ENCODE data around the gene SLC30A3.

The SLC30A3 gene

DNA sequence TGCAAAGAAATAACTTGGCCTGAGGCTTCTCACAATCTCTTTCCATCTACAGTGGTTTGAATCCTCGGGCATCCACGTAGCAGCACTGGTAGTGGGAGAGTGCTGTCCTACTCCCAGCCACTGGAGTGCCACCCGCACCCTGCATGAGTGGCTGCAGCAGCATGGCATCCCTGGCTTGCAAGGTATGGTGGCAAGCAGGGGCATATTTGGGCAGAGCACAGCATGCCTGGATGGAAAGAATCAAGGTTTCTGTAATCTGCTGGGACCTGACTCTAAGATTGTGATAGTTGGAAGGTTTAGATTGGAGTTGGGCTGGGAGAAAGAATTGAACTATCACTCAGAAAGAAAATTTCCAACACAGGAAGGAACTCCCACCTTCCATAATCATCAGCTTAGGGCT, 41.7 kb downstream of the SLC30A3 start:
- H3K27ac ChIP-seq: no peak overlapping the region
- TF ChIP-seq, protein P1, sequence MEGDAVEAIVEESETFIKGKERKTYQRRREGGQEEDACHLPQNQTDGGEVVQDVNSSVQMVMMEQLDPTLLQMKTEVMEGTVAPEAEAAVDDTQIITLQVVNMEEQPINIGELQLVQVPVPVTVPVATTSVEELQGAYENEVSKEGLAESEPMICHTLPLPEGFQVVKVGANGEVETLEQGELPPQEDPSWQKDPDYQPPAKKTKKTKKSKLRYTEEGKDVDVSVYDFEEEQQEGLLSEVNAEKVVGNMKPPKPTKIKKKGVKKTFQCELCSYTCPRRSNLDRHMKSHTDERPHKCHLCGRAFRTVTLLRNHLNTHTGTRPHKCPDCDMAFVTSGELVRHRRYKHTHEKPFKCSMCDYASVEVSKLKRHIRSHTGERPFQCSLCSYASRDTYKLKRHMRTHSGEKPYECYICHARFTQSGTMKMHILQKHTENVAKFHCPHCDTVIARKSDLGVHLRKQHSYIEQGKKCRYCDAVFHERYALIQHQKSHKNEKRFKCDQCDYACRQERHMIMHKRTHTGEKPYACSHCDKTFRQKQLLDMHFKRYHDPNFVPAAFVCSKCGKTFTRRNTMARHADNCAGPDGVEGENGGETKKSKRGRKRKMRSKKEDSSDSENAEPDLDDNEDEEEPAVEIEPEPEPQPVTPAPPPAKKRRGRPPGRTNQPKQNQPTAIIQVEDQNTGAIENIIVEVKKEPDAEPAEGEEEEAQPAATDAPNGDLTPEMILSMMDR (conservative IDR thresholded peaks at IDR 0.05): no peak

DNA sequence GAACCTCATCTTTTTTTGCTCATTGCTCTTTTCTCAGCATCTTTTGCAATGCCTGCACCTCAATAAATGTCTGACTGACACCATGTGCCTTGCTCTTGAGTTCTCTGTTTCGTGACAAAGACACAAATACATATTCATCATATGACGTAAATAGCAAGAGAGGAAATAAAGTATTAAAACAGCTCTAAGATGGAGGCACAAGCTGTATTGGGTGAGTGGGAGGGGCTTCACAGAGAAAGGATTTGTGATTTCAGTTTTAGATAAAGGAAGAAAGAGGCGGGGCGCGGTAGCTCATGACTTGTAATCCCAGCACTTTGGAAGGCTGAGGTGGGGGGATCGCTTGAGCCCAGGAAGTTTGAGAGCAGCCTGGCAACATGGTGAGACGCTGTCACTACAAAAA, 42.8 kb downstream of the SLC30A3 start:
- H3K27ac ChIP-seq: no peak overlapping the region; the same call in 1 of the 2 replicates
- TF ChIP-seq, protein P1 (conservative IDR thresholded peaks at IDR 0.05): no peak

DNA sequence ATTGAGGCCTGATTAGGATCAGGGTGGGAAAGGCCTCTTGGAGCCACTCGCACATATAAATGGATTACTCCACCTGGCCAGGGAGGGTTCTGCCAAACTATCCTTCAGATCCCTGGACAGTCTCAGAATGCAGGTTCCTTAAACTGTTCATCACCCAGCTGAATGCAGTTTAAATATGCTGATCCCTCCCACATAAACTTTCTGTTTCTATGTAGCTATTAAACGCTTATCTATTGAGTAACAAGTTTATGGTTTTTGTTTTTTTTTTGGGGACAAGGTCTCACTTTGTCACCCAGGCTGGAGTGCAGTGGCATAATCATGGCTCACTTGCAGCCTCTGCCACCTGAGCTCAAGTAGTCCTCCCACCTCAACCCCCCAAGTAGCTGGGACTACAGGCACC, 43.8 kb downstream of the SLC30A3 start:
- peak overlapping the region; percentile 85; the same call in 1 of the 2 replicates for H3K27ac ChIP-seq
- TF ChIP-seq, protein P1 (conservative IDR thresholded peaks at IDR 0.05): no peak

DNA sequence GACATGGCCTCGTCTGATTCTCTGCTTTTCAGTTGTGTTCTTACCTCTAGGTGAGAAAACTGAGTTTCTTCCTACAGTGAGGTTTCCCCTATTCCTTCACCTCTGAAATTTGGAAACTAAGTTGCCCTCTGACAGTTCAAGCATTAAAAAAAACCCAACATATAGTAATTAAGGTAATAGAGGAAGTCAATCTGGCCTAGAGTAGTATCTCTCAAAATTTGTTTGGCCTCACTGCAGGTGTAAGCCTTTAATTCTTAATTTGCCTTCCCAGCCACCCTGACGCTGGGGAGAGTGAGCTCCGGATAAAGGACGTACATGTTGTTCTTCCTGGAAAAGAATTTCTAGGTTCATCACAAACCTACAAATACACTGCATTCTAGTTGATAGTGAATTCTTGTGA, 44.2 kb downstream of the SLC30A3 start:
- peak overlapping the region; percentile 85 for H3K27ac ChIP-seq

DNA sequence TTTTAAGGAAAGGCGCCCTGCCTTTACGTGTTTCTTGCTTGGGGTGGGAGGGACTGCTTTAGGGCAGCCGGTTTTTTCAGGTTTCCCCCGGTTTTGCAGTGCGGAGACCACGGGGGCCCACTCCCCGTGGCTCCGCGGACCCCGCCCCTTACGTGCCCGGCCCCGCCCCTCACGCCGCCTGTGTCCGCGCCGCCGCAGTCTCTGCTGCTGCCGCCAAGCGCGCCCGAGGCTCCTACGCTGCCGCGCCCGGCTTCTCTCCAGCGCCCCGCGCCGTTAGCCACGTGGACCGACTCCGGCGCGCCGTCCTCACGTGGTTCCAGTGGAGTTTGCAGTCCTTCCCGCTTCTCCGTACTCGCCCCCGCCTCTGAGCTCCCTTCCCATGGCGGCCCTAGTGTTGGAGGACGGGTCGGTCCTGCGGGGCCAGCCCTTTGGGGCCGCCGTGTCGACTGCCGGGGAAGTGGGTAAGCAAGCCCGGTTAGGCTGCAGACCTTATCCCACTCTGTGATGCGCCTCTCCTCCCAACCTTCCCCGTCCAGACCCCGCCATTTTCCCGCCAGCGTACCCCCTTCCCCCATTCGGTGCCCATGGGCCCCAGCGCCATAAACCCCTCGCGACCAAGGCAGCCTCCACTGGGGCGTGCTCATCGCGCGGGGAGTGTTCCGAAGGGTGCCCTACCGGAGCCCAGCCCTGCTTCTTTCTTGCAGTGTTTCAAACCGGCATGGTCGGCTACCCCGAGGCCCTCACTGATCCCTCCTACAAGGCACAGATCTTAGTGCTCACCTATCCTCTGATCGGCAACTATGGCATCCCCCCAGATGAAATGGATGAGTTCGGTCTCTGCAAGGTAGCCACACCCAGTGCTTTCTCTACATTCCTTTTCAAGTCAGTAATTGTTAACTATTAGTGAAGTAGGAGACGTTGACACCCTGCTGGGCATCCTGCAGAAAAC, 45.4 kb downstream of the SLC30A3 start, which contains the start of gene CAD:
TSS of gene CAD (plus strand) at position 197 of the 949 bp plus-strand sequence. CDS start at position 380, 183 bp downstream.
- TF ChIP-seq, protein P1 (conservative IDR thresholded peaks at IDR 0.05): no peak
- peak within 1 kb of the TSS; percentile 85 for H3K27ac ChIP-seq

More for the DNA sequence above, 44.2 kb downstream of the SLC30A3 start:
- TF ChIP-seq, protein P1 (conservative IDR thresholded peaks at IDR 0.05): no peak

DNA sequence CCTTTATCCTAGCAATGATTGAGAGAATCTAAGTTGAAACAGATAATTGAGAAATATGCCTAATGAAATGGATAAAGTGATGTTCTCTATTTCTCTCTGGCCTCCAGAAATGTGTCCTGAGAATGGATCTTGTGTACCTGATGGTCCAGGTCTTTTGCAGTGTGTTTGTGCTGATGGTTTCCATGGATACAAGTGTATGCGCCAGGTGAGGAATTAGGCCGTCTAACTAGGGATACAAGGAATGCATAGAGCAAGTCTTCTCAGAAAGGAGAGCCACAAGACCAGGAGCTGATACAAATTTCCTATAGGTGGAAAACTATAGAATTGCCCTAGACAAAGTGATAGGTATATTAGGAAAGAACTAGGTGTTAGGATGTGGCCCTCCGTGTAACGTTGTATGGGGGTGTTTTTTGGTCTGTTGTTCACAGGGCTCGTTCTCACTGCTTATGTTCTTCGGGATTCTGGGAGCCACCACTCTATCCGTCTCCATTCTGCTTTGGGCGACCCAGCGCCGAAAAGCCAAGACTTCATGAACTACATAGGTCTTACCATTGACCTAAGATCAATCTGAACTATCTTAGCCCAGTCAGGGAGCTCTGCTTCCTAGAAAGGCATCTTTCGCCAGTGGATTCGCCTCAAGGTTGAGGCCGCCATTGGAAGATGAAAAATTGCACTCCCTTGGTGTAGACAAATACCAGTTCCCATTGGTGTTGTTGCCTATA, 46.3 kb downstream of the SLC30A3 start:
- TF ChIP-seq, protein P1 (conservative IDR thresholded peaks at IDR 0.05): no peak
- H3K27ac ChIP-seq: peak overlapping the region; percentile 85

DNA sequence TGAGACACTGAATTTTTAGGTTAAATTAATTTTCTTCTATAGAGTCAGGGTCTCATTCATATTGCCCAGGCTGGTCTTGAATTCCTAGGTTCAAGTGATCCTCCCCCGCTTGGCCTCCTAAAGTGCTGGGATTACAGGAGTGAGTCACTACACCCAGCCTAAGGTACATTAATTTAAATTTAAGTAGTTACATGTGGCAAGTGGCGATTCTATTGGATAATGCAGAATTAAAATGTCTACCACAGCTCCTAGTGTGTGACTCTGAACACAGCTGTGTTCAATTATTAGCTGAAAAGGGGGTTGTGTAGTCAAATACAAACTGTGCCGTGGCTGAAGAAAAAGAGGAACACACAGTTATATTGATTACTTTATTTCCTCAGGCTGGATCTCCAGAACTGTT, 47.9 kb downstream of the SLC30A3 start:
- TF ChIP-seq, protein P1 (conservative IDR thresholded peaks at IDR 0.05): no peak
- H3K27ac ChIP-seq: no peak overlapping the region

Measured in VCaP (cell line).